SK-N-MC (cell line): Measurements from ENCODE around the gene PEX19.

Experiments used
- DNase-seq: peaks from one replicate; pipeline ENCODE4 v3.0.0-alpha.2; 2011; ENCODE audit warnings: low read depth, low spot score
- H3K27ac ChIP-seq: fragments of 200-600 bp; sonication (generic); 2 replicates; pipeline ENCODE4 v1.5.1; 2016; ENCODE audit warnings: mixed run types
- H3K36me3 ChIP-seq: fragments of 200-600 bp; sonication (generic); 2 replicates; pipeline ENCODE4 v1.6.1; 2017; ENCODE audit warnings: antibody characterized with exemption, low read length, mixed read lengths; ENCODE audit not compliant: insufficient read depth
- H3K4me3 ChIP-seq: fragments of 200-600 bp; sonication (generic); 2 replicates; pipeline ENCODE4 v1.5.1; 2016
- H3K9ac ChIP-seq: fragments of 200-600 bp; sonication (generic); 2 replicates; pipeline ENCODE4 v1.8.0; 2017; ENCODE audit warnings: mixed run types, mixed read lengths; ENCODE audit not compliant: insufficient read length
- H3K9me3 ChIP-seq: fragments of 200-600 bp; sonication (generic); 2 replicates; pipeline ENCODE4 v1.6.1; 2017; ENCODE audit warnings: low read depth, mild to moderate bottlenecking, antibody characterized with exemption, low read length, moderate library complexity, mixed read lengths
- EZH2 ChIP-seq: fragments of 200-600 bp; sonication (generic); IDR thresholded peaks from one replicate; pipeline ENCODE4 v1.6.1; 2017; ENCODE audit warnings: antibody characterized with exemption
- FOXP2 ChIP-seq: optimal IDR thresholded peaks from 2 replicates; pipeline ENCODE3; 2011; ENCODE audit warnings: mild to moderate bottlenecking, moderate library complexity; ENCODE audit not compliant: insufficient read depth; ENCODE audit errors: extremely low read length, control extremely low read depth
- POLR2AphosphoS5 ChIP-seq: IDR thresholded peaks from 2 replicates; pipeline ENCODE4 v1.6.1; 2012; ENCODE audit warnings: mild to moderate bottlenecking, low read depth, low read length, borderline replicate concordance

The PEX19 gene

DNA sequence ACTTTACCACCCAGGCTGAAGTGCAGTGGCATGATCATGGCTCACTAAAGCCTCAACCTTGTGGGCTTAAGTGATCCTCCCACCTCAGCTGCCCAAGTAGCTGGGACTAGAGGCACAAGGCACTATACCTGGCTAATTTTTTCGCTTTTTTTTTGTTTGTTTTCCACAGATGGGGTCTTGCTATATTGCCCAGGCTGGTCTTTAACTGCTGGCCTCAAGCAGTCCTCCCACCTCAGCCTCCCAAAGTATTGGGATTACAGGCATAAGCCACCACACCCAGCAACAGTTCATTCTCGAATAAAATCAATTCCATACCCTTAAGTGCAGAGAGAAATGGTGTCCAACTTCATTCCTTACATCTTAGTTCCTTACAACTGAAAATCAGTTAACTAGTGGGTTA, 47.4 kb downstream of the PEX19 start:
- H3K4me3 ChIP-seq, result no peak overlapping the region
- no peak for TF ChIP-seq EZH2
- TF ChIP-seq POLR2AphosphoS5, result no peak
- TF ChIP-seq FOXP2, result no peak
- peaks cover 70% of the 10 kb centered on the region for H3K36me3 ChIP-seq
- H3K27ac ChIP-seq, result no peak overlapping the region
- H3K9ac ChIP-seq, result no peak overlapping the region
- DNase-seq, result no peak
- H3K9me3 ChIP-seq, result no peaks in the 10 kb centered on the region

DNA sequence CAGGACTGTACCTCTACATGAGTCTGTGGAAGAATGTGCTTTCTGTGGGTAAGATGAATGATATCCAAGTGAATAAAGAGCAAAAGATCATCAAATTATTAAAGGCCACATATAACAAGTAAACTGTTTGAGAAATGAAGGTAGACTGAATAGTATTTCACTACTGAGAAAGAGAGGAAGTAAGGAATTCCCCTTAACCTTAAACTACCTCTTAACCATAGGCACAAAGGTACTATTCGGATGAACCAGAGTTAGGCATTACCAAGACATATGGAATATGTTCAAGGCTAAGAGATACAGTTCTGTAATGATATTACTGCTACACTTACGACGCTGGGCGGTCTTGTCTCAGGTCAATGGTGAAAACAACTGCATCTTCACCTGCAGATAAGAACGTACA, 48.1 kb downstream of the PEX19 start:
- H3K9me3 ChIP-seq, result no peaks in the 10 kb centered on the region
- TF ChIP-seq POLR2AphosphoS5 (no peak), EZH2 (no peak), FOXP2 (no peak)
- H3K36me3 ChIP-seq, result peaks cover 70% of the 10 kb centered on the region
- DNase-seq, result no peak
- no peak overlapping the region for H3K9ac ChIP-seq
- H3K4me3 ChIP-seq, result no peak overlapping the region
- H3K27ac ChIP-seq, result no peak overlapping the region

DNA sequence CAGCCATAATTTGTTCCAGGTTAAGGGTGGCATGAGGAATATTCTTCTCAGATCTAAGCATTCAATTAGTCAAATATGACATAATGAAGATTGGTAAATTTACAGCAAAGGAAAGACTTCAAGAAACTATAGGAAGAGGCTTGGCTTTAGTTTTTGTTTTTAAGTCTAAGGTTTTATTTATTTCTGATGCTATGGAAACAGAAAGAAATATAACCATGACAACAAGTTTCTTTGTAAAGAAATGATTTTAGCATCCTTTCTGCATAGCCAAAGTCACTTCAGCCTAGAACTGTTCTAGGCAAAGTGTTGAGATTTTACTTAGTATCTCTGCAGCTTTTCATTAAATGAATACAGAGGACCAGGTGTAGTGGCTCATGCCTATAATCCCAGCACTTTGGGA, 52.0 kb downstream of the PEX19 start:
- Histone ChIP-seq H3K9me3 (no peaks in the 10 kb centered on the region), H3K36me3 (peaks cover 70% of the 10 kb centered on the region), H3K9ac (no peak overlapping the region), H3K27ac (no peak overlapping the region), H3K4me3 (no peak overlapping the region)
- no peak for TF ChIP-seq EZH2
- TF ChIP-seq POLR2AphosphoS5, result no peak
- no peak for TF ChIP-seq FOXP2
- DNase-seq, result no peak

DNA sequence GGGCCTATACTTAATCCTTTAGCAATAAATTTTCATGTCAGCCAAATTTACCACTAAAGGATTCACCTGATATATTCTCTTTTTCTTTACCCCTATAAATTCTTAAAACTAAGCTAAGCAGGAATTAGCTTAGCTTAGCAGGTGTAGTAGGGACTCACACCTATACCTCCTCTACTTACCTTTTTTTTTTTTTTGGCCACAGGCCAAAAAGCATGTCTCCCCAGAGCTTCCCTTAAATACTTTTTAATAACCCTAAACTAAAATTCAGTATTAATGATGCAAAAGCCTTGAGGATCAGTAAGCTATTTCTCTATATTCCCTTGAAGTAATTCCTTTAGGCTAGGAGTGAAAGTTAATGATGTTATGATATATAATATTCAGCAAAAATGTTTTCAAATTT, 56.5 kb downstream of the PEX19 start:
- no peak for TF ChIP-seq FOXP2
- no peak for TF ChIP-seq EZH2
- no peak for TF ChIP-seq POLR2AphosphoS5
- no peak overlapping the region for H3K4me3 ChIP-seq
- no peak overlapping the region for H3K27ac ChIP-seq
- no peak for DNase-seq
- H3K36me3 ChIP-seq, result peaks cover 84% of the 10 kb centered on the region
- no peak overlapping the region for H3K9ac ChIP-seq
- no peaks in the 10 kb centered on the region for H3K9me3 ChIP-seq

DNA sequence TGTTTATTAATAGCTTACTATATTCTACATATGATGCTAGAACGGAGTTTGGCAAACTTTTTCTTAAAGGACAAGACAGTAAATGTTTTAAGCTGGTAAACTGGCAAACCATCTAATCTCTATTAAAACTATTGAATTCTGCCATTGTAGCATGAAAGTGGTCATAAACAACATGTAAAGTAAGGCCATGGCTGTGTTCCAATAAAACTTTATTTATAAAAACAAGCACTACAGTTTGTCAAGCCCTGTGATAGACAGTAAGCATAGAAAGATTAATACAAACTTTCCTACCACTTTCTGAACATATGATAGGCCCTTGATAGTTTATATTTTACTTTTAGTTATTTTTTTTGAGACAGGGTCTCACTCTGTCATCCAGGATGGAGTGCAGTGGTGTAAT, 57.4 kb downstream of the PEX19 start:
- DNase-seq, result no peak
- TF ChIP-seq EZH2 (no peak), FOXP2 (no peak), POLR2AphosphoS5 (no peak)
- Histone ChIP-seq H3K36me3 (peaks cover 88% of the 10 kb centered on the region), H3K27ac (no peak overlapping the region), H3K9me3 (no peaks in the 10 kb centered on the region), H3K9ac (no peak overlapping the region), H3K4me3 (no peak overlapping the region)

DNA sequence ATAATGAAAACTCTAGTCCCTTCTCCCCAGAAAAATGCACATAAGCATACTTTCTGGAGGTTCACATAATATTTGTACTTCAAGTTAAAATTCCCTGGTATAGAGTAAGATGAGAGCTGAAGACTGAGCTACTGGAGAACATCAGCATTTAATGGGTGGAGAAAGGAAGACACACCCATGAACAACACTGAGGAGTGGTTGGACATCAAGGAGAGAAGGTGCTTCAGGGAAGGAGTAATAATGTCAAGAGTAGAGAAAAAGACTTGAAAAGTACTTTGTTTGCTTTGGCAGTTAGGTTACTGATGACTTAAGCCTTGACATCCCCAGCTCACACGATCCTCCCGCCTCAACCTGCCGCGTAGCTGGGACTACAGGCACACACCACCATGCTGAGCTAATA, 57.9 kb downstream of the PEX19 start:
- TF ChIP-seq FOXP2, result no peak
- TF ChIP-seq EZH2, result no peak
- no peak for TF ChIP-seq POLR2AphosphoS5
- Histone ChIP-seq H3K27ac (no peak overlapping the region), H3K9me3 (no peaks in the 10 kb centered on the region), H3K4me3 (no peak overlapping the region), H3K9ac (no peak overlapping the region), H3K36me3 (peaks cover 91% of the 10 kb centered on the region)
- DNase-seq, result no peak
